ES-I3 (cell line): ENCODE data around the gene GAS6.

ENCODE experiments used
- H3K36me3 ChIP-seq: 2 replicates; pipeline ENCODE4 v1.6.1; 2013; ENCODE audit warnings: mild to moderate bottlenecking, low read length, control low read depth, moderate library complexity; ENCODE audit not compliant: insufficient read depth
- H3K4me1 ChIP-seq: 2 replicates; pipeline ENCODE4 v1.6.1; 2013; ENCODE audit warnings: mild to moderate bottlenecking, control low read depth, low read length; ENCODE audit not compliant: insufficient read depth
- H3K9ac ChIP-seq: 2 replicates; pipeline ENCODE4 v1.6.1; 2013; ENCODE audit warnings: low read depth, mild to moderate bottlenecking, low read length, moderate library complexity
- H3K9me3 ChIP-seq: 2 replicates; pipeline ENCODE4 v1.6.1; 2013; ENCODE audit warnings: mild to moderate bottlenecking, low read length, moderate library complexity; ENCODE audit not compliant: control insufficient read depth, insufficient read depth

The GAS6 gene

DNA sequence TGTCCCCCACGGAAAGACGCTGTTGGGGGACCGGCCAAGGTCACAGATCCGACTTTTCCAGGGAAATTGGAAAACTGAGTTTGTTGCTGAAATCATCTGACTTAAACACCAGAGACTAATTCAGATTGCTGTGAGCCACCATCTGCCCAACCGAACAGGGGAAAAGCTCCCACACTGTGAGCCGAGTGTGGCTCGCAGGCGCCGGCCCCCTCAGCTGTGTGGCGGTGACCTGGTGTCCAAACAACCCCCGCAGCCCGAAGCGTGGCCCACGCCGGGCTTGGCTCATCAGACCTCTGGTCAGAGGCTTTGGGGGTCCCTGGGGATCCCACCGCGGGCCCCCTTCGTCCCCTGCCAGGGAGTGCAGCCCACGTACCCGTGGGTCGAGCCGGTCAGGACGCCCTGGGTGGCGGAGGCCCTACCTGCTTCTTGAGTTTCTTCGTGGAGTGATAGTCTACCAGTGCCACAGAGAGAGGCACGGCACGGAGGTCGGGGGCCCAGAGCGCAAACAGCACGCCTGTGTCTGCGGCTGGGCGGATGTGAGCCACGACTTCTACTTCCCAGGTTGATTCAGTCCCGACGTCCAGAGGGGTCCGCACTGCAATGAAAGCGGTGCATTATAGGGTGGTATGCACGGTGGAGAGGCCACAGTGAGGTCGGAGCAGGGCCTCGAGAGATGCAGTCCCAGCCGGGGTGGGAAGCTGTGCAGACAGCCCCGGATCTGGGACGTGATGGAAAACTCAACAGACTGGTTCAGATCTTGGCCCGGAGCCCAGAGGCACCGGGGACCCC is 40.7 kb downstream of the GAS6 start:
- no peaks in the 10 kb centered on the region for H3K36me3 ChIP-seq
- H3K4me1 ChIP-seq: no peaks in the 10 kb centered on the region; the same call in 1 of the 2 replicates
- no peaks in the 10 kb centered on the region for H3K9me3 ChIP-seq
- no peak overlapping the region for H3K9ac ChIP-seq

GRCh38 chr13:113822266-113822665 is 41.6 kb downstream of the GAS6 start:
- Histone ChIP-seq H3K4me1 (no peaks in the 10 kb centered on the region; the same call in 1 of the 2 replicates), H3K9ac (no peak overlapping the region), H3K9me3 (no peaks in the 10 kb centered on the region), H3K36me3 (no peaks in the 10 kb centered on the region)

GRCh38 chr13:113821847-113822246 is 42.0 kb downstream of the GAS6 start:
- Histone ChIP-seq H3K9me3 (no peaks in the 10 kb centered on the region), H3K4me1 (no peaks in the 10 kb centered on the region; the same call in 1 of the 2 replicates), H3K9ac (no peak overlapping the region), H3K36me3 (no peaks in the 10 kb centered on the region)

GRCh38 chr13:113820813-113821651 is 42.8 kb downstream of the GAS6 start:
- Histone ChIP-seq H3K9me3 (no peaks in the 10 kb centered on the region), H3K36me3 (no peaks in the 10 kb centered on the region), H3K4me1 (no peaks in the 10 kb centered on the region; the same call in 1 of the 2 replicates), H3K9ac (no peak overlapping the region)

GRCh38 chr13:113819731-113820715 is 43.9 kb downstream of the GAS6 start:
- no peaks in the 10 kb centered on the region; the same call in 1 of the 2 replicates for H3K4me1 ChIP-seq
- no peak overlapping the region for H3K9ac ChIP-seq
- no peaks in the 10 kb centered on the region for H3K9me3 ChIP-seq
- no peaks in the 10 kb centered on the region for H3K36me3 ChIP-seq

DNA sequence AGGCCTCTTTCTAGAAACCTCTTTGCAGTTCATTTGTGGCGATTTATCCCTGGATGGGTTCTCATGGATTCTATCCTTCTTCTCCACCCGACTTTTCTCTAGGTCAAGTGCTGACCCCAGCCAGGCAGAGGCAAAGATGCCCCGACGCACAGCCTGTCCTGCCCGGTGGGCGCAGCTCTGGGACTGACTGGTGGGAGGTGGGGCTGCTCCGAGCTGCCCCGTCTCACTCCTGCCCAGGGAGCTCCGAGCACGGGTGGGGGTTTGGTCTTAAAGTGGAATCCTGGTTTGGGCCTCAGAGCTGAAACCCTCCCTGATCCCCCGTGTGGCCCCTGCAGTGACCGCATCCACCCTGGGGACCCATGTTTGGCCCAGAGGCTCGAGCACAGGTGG is 44.5 kb downstream of the GAS6 start:
- H3K4me1 ChIP-seq: no peaks in the 10 kb centered on the region; the same call in 1 of the 2 replicates
- H3K36me3 ChIP-seq: no peaks in the 10 kb centered on the region
- no peaks in the 10 kb centered on the region for H3K9me3 ChIP-seq
- no peak overlapping the region for H3K9ac ChIP-seq

GRCh38 chr13:113818700-113819295 is 45.1 kb downstream of the GAS6 start:
- H3K4me1 ChIP-seq: no peaks in the 10 kb centered on the region; the same call in 1 of the 2 replicates
- H3K9me3 ChIP-seq: no peaks in the 10 kb centered on the region
- no peaks in the 10 kb centered on the region for H3K36me3 ChIP-seq
- no peak overlapping the region for H3K9ac ChIP-seq

DNA sequence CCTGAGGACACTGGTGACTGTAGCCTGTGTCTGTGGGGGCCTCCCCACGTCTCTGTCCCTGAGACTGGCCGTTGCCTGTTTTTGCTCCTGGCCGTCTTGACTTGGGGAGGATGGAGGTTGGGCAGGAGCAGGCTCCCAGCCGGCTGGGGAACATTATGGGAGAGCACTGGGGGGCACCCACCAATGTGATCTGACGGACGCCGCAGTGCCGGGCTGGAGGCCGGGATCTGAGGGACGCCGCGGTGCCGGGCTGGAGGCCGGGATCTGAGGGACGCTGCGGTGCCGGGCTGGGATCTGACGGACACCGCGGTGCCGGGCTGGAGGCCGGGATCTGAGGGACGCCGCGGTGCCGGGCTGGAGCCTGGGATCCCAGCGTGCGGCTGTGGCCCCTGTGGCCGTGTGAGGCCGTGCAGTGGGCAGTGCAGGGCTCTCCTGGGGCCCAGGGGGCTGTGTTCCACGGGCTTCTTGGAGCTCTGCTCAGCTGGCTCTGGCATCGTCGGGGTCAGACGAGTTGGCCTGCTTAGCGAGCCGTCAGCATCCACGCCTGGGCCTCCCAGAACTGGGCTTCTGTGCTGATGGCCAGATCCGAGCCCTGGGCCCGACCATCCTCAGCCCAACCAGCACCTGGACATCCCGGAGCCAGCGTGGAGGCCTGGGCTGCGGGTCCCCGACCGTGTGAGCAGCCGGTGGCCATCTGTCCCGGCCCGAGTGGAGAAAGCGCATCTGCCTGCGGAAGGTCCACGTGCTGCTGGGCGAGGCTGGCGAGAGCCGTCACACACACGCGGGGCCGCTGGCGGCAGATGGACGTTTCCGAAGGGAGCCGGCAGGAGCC is 45.8 kb downstream of the GAS6 start:
- Histone ChIP-seq H3K9me3 (no peaks in the 10 kb centered on the region), H3K9ac (no peak overlapping the region), H3K4me1 (no peaks in the 10 kb centered on the region; the same call in 1 of the 2 replicates), H3K36me3 (no peaks in the 10 kb centered on the region)

GRCh38 chr13:113816946-113817859 is 46.7 kb downstream of the GAS6 start:
- no peaks in the 10 kb centered on the region for H3K36me3 ChIP-seq
- no peaks in the 10 kb centered on the region; the same call in 1 of the 2 replicates for H3K4me1 ChIP-seq
- H3K9ac ChIP-seq: no peak overlapping the region
- H3K9me3 ChIP-seq: no peaks in the 10 kb centered on the region

DNA sequence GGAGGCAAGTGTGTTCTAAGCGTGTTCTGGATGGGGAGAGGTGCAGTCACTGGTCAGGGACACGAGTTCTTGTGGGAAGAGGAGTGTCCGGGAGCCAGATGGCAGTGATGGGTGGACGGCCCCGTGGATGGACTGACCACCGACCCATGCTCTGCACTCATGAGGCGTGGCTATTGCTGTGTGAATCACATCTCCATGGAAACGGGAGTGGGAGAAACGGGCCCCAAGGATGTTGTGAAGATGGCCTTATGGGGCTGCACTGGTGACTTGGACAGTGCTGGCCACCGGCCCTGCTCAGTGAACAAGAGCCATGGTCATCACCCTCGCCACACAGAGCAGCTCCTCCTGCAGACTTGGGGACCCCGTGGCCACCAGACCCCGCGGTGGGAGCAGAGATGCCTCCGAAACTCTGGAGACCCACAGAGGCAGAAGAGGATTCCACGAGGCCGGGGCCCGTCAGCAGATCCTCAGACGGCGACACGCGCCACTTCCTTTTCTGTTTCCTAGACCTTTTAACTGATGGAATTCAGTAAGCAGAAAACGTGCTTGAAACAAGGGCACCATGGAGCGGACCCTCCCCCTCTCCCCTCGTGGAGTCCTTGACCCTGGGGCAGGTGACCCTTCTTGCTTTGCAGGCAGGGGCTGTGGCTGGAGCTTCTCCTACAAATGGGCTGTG is 47.5 kb downstream of the GAS6 start:
- Histone ChIP-seq H3K4me1 (no peaks in the 10 kb centered on the region; the same call in 1 of the 2 replicates), H3K9me3 (no peaks in the 10 kb centered on the region), H3K36me3 (no peaks in the 10 kb centered on the region), H3K9ac (no peak overlapping the region)

GRCh38 chr13:113815151-113816058 is 48.5 kb downstream of the GAS6 start:
- no peak overlapping the region for H3K9ac ChIP-seq
- no peaks in the 10 kb centered on the region for H3K4me1 ChIP-seq
- H3K36me3 ChIP-seq: no peaks in the 10 kb centered on the region
- H3K9me3 ChIP-seq: no peaks in the 10 kb centered on the region
